Medulla oblongata (tissue), 1 donor: ENCODE measurements around the gene CCDC141.

Experiments
- DNase-seq: peaks from one replicate; pipeline ENCODE4 v3.0.0-alpha.2; 2015; ENCODE audit errors: extremely low spot score

The CCDC141 gene

DNA sequence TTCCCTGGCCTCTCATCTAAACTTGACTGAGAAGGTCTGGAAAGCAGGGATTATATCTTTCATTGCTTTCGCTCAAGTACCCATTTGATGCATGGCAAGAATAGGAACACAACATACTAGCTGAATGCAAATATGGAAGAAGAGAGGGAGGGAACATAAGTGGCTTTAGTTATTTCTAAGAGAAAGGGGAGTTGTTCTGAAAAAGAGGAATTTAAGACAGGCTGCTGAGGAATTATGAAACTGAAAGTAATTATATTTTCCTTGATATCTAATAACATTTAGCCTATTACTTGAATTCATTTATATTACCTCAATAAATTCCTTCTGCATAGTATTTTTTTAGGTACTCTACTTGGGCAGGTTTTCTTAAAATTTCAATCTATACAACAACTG, 136.9 kb downstream of the CCDC141 start:
- DNase-seq, result no peak

DNA sequence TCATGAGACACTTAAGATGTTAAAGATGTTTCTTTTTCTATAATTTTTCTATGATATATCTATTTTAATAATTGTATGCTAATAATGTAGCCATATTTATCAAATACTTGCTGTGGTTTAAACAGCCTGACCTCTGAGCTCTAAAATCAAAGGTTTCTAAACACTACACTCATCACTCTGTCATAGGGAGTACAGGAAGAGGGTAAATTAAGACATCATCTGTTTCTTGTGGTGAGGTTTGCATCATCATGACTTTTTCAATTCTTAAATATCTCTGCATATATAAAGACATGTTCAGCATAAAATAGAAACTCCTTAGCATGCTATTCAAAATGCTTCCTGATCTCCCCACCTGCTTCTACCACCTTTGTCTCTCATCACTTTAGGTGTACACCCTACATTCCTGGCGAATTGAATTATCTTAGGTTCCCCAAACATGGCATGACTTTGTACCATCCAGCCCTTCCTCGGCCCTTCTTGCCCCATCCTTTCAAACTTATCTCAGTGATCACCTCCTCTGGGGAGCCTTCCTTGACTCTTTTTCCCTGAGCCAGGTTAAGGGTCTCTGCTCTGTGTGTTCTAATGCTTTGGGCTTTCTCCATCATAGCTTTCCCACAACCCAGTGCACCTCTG, 137.4 kb downstream of the CCDC141 start:
- no peak for DNase-seq

DNA sequence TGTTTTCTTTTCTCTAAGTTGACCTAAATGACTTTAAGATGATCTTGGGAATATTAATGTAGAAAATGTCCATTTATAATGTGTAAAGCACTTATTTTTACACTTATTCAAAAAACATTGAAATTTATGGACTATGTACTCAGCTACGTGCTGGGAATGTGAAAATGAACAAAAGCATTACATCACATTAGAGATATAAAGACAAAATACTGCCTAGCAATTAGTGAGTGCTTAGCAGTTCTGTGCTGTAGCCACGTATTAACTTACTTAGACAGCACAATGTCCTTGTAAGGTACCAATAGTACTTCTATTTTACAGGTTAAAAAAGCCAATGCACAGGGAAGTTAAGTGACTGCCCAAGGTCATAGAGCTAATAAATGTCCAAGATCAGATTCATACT, 138.9 kb downstream of the CCDC141 start:
- DNase-seq, result no peak

DNA sequence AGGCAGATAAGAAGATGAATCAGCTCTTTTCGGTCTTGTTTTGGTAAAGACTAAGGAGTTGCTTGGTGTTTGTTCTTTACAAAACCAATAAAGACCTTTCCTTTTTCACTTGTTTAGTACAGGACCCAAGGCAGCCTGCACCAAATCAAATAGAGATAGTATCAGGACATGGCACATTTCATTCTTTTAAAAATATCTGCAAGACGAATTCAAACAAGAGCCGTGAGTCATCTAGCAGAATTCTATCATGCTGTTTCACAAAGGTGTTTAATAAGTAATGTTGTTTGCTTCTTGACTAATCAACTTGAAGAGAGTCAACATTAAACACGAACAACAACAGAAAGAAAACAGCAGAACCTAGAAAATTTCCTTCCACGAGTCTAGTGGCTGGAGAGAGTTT, 139.9 kb downstream of the CCDC141 start:
- DNase-seq, result no peak

DNA sequence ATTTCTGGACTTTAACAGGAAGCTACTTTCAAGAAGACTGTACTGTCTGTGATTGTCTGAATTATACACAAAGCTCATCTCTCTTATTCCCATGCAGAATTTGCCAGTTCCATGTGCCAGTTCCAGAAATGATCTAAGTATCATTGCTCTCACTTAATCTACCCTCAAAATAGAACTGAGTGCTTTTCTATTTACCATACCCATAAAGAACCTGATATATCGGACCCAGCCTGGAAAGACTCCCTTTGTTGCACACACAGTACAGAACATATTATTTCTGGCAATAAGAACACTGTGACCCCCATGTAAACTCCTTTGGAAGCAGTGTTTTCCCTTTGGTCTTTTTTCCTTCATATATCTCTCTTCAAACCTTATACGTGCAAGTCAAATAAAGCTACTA, 140.4 kb downstream of the CCDC141 start:
- no peak for DNase-seq

DNA sequence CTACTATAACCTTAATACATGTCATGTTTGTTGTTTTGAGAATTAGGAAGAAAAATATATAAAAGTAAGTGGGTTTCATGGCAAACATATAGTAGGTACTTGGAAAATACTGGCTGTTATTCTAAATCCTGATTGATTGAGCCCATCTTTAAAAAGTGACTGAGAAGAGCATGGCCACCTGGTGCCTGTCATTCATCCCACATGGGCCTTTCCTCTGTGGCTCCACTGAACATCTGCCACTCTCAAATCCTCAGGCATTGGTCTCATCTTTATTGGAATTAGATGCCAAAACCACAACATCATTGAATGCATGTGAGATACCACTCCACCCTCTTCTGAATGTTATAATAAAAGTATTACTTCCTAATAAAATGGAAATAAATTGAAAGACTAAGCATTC, 141.1 kb downstream of the CCDC141 start:
- DNase-seq, result no peak

DNA sequence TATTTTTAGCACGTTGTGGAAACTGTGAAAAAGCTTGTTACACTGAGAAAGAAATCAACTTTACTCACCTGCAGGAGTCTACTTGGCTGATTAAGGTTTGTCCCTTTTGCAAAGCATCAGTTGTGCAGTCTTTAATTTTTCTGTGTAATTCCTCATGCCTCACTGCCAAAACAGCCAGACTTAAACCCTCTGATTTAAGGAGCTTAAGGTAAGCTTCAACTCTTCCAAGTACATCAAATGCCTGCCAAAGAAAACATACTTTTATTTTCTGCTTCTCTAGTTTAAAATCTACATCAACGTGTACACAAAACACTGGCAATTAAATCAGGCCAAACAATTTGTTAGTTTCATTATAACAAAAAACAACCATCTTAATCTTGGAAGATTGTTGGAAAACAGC, 144.7 kb downstream of the CCDC141 start:
- no peak for DNase-seq

DNA sequence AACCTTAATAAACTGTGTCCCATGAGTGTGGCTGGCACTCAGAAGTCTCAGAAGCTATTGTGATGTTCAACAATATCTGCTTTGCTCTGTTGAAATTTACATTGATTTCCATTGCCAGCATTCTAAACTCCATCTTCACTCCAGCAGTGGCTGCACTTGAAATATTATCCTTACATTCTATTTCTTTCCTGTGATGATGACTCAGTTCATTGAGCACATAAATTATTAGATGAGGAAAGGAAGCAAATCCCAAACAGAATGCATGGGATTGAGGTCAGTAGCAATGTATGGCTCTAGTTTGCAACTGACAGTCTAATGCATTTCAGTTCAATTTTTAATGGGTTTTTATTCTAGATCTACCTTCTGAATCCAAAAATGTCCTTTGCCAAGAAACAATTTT, 150.3 kb downstream of the CCDC141 start:
- no peak for DNase-seq

DNA sequence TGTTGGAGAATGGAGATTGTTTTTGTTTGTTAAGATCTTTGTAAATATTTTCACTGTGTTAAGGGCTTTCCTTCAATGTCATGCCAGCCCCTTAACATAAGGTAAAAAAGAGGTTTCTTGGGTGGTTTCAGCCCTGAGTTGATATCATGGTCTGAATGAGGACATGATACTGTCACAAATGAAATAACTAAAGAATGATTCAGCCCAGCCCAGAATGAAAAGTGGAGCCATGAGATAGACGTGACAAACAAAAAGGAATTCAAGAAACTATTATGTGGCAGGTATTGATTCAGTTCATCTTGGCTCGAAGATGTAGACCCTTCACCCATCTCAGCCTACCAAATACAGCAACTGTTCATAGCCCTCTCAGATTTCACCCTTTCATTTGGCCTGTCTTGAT, 154.1 kb downstream of the CCDC141 start:
- no peak for DNase-seq

DNA sequence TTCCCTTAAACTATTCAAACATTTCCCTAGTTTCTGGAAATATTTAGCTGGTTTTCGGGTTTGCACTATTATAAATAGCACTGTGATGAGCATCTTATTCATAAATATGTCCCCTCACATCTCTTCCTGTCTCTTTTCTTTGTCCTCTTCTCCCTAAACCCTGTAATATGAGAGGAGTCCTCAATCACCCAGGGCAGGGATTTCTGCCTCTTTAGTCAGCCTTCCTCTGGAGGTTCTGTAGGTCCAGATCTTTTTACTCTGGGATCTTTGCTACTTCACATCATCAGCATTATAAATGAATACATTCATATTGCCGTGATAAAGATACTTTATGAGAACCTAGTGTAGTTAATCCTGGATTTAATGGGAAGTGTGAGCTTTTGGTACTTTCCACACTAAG, 154.8 kb downstream of the CCDC141 start:
- DNase-seq, result no peak

DNA sequence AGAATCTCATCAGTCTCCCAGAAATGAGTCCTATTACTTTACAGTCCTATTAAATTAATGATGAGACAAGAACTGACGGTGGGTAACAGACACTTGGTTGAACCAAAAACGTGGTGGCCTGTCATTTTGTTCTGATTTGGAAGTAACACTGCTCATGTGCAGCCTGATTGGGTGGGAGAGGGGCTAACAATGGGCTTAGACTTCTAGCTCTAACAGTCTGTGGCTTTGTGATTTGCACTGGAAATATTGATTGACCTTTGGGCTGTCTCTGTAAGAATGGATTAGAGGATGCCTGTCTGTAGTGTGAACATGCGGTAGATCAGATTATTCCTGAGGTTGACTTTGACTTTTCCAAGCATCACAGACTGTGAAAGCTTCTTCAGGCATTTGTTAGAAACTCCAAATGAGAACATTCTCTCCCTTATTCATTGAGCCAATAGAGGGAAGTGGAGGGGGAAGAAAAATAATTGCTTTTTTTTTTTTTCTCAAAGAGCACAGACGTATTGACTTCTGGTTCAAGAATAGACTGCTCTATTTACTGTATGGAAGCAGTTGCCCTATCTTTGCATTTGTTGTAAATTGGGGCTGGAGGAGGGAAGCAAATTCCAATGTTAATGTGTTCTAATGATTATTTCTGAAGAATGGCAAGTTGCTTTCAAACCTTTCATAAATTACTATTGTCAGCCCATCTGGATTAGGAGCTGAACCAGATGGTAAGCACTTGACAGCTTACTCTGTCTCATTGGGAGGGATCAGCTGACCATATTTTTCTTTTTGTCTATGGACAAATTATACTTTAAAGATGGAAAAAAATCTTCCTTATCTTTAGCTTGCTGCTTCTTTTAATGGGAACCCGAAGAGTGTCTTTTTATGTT, 156.9 kb downstream of the CCDC141 start:
- DNase-seq, result no peak

DNA sequence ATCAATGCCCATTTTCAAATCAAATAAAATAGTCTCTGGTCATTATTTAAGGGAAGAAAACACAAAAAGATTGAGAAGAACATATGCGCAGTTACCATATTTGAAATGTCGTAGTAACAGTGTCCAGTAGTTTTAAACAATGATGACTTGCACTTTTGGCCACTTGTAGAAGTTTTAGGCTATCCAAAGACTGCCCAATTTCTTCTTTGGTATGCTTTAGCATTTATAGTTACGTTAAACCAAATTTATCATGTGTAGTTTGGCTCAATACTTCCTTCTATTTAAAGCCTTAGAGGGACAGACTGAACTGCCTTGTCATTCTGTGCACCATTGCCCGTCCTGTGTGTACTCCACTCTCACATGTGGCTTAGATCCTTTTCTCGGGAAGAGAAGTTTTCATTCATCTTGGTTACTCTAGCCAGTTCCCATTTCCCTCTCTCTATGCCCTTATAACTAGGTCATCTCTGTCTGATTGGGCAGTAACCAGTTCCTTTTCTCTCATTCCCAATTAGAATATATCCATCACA, 157.9 kb downstream of the CCDC141 start:
- no peak for DNase-seq

DNA sequence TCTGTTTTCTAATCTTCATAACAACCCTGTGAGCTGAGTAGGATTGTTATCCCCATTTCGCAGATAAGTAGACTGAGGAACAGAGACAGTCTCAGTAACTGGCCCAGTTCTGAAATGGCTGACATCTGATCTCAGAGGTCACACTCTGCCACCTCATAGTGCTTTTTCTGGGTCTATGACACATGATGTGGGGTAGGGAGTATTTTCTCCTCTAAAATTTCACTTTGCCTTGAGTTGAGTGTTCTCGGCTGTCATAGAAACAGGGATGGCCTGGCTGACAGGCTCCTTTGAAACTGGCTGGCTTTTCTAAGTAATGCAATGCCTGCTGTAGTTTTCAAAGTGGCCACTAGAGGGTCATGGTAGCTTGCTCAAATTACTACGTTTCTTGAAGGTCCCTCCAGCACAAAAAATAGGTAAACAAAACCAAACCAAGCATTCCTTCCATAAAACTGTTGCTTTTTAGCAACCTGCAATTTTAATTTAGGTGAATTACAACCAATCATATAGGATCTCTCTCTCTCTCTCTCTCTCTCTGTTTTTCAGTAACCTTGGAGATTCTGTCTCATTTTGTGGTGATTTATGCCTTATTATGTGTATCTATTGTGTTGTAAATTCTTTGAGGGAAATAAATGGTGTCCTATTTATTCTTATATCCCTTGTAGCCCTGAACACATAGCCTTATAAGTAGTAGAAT, 158.5 kb downstream of the CCDC141 start:
- peak; percentile 87 for DNase-seq

DNA sequence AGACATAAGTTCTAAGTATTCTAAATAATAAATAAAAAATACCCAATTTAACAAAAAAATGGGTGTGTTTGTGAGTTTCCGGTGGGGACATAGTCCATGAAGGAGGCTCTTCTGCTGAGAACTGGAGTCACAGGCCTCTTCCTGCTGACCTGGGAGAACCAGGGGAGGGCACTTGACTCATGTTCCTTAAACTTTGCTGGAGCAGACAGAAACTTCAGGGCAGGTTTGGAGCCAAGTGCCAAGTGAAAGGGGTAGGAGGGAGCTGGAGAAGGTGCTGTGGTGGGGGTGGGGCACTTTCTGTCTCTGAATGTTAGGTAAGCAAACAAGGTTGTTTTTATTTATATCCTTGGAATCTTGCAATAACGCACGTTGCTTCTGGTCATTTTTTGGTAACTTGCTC, 163.9 kb downstream of the CCDC141 start:
- DNase-seq, result no peak

DNA sequence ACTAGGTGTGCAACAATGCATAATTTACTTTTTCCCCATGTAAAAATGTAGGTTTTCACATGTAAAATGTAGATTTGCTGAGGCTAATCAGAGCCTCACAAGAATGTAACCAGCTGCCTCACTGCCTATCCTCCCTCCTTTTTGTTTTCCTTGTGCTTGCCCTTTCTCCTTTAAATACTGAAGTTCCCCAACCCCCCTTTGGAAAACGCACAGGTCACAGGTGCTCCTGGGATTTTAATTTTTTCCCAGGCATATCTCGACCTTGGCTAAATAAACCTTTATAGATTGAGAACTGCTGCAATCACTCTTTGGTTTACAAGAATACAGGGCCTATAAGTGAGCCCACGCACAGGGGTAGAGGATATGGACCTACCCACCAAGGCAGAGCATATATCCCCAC, 165.5 kb downstream of the CCDC141 start:
- DNase-seq, result no peak

DNA sequence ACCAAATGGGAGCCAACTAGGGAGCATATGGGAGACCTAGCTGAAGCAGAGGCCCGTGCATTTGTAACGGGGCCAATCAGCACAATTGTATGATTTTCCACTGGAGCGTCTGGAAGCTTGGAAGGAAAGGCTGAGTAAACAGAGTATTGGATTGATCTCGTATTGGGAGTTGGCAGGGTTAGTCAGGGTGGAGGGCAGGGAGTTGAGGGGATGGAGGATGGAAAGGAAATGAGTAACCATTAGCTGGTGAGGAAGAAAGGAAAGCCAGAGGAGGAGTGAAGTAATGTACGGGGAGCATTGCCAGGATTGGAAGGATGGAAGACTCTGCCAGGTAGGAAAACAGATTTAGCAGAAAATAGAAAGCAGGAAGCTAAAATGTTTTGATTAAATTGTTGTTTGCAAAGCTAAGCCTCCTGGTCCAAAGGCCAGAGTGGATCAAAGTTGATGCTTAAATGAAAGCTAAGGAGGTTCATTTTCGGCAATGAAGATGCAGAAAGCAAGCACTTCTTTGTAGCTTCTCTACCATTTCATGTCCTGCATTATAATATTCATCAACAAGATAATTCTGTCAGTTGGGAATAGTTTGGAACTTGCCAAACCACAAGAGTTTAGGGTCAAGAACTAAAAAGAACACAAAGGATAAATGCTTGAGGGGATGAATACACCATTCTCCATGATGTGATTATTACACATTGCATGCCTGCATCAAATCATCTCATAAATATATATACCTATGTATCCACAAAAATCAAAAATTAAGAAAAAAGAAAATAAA, 167.1 kb downstream of the CCDC141 start:
- DNase-seq, result no peak

DNA sequence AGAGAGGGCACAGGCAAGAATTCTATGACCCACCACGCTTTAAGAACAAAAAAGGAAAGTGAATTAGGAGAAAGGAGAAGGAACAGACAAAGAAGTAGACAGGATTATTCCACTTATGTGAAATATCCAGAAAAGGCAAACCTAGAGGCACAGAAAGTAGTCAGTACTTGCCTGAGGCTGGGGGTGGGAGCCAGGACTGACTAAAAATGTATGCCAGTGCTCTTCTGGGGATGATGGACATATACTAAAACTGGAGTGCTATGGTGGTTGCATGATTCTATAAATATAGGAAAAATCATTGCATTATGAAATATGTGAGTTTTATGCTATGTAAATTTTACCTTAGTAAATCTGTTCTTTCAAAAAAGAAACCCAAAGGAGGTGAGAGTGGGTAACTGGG, 168.9 kb downstream of the CCDC141 start:
- no peak for DNase-seq

DNA sequence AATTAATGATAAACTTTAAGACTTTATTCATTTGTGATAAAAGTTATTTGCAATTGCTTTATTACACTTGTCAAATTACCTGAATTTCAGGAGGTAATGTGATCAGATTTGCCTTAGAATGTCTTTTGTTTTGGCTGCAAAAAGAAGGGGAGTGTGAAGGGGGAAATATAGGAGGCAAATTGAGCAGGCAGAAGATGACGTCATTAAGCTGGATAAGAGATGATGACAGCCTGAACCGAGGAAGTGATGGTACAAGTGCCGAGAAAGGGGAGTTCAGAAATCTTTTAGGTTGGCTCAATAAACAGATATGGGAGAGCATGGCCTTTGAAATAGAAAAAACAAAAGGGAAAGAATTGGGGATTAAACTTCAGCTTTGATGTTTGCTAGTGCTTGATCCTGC, 169.7 kb downstream of the CCDC141 start:
- DNase-seq, result no peak

DNA sequence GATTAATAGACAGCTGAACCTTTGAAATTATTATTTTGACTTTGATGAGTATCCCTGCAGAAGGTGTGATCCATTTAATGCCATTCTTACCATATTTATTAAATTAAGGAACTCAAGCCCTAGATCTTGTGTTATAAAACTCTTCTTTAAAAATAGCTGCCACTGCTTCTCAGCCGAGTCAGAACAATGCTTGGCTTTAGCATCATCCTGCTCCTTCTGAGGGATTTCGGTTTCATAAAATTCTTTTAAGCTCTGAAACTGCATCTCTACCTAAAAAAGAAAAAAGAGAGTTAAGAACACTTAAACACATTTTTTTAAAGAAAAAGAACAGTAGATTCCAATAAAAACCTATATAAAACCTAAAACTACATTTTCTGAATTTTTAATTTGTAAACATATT, 172.1 kb downstream of the CCDC141 start:
- DNase-seq, result no peak

DNA sequence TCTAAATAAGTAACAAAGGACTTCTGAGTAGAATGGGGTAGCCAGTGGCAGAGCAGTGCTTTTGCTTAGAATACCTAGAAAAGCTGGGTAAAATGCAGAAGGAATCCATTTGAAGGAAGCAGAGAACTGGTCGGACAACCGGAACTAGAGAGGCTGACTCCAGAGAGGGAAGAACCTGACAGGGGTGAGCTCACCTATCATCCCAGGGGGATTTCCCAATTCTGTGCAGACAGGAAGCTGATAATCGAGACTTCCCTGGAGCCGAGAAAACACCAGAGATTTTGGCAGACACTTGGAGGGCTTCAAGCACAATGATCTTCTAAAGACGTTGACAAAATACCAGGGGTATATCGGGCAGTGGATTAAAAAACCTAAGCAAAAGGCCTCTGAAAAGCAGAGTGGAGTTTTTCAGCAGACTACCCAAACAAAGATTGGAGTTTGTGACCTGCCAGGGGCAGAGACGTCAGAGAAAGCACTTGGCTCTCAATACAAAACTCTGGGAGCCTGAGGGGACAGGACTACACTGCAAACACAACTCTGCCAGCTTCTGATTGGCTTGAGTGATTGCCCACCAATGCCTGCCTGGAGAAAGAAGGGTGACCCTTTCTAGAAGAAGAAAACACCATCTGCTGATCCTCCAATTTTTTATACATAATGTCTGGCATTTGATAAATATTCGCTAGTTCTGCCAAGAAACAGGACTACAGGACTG, 175.3 kb downstream of the CCDC141 start:
- peak; percentile 60 for DNase-seq

DNA sequence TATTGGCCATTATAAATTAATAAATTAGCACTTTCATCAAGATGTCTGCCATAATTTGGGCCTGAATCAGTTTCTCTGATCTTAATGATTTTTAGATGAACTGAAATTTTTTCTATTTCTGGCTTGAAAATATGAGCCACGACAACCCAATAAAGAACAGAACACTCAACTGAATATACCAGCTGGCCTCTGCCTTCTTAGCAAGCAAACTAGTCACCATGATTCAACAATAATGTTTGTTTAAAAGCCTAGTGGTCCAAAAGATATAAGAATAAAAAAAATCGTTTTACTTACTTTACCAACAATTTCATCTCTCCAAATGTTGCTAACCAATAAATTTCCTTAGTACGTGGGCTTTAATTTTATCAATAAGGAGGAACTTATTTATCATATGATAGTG, 176.0 kb downstream of the CCDC141 start:
- DNase-seq, result no peak
